Retinal pigment epithelial cell (primary cell): ENCODE data around the gene SNRNP27.

Experiments used
- DNase-seq: peaks from one replicate; pipeline ENCODE4 v3.0.0-alpha.2; 2010; ENCODE audit warnings: low read depth
- H3K4me3 ChIP-seq: 2 replicates; pipeline ENCODE4 v1.5.1; 2011; ENCODE audit warnings: mild to moderate bottlenecking, low read length, control low read depth, moderate library complexity
- CTCF ChIP-seq: conservative IDR thresholded peaks from 2 replicates; pipeline ENCODE4 v1.5.1; 2011; ENCODE audit warnings: low read depth, low read length, control low read depth, inconsistent platforms

SNRNP27 gene

GRCh38 chr2:69907216-69907615 is 13.5 kb downstream of the SNRNP27 start:
- TF ChIP-seq CTCF, result no peak
- H3K4me3 ChIP-seq, result no peak overlapping the region
- DNase-seq, result no peak

DNA sequence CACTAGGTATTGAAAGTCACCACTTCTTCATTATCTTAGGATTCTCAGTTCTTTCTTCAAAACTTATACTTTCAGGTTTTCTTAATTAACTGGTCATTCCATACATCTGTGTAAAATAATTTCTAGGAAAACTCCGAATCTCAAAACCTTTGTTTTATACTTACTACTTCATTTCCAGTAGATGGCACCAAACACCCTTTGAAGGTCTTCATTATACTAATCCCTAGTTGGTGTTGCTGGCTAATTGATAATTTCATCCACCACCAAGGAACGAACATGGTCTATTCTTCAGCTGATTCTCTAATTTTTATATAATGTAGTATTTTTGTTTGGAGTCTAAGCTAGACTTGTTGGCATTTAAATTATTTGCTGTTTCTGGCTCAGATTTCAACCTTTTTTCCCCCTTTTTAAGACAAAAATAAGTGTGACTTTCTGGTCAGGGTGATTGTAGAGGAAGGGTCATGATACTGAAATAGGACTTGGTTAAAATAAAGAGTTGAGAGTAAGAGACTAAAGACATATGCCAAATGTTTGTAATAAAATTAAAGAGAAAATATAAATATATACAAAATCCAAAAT is 18.3 kb downstream of the SNRNP27 start:
- no peak overlapping the region for H3K4me3 ChIP-seq
- DNase-seq, result no peak
- TF ChIP-seq CTCF, result peak; percentile 50

GRCh38 chr2:69914164-69914949 is 20.6 kb downstream of the SNRNP27 start:
- DNase-seq, result peak; percentile 100
- TF ChIP-seq CTCF, result no peak
- peak overlapping the region; percentile 62 for H3K4me3 ChIP-seq

- no peak for DNase-seq
- peak within 1 kb of the TSS; percentile 72 for H3K4me3 ChIP-seq
- no peak for TF ChIP-seq CTCF
These were observed 21.5 kb downstream of the SNRNP27 start, which contains the start of gene MXD1 for GRCh38 chr2:69914950-69915945. Gene MXD1 (plus strand): TSS chr2:69915109. CDS start chr2:69915331, 222 bp downstream.

GRCh38 chr2:69916106-69916505 is 22.4 kb downstream of the SNRNP27 start:
- H3K4me3 ChIP-seq, result peak overlapping the region; percentile 72
- no peak for DNase-seq
- no peak for TF ChIP-seq CTCF

DNA sequence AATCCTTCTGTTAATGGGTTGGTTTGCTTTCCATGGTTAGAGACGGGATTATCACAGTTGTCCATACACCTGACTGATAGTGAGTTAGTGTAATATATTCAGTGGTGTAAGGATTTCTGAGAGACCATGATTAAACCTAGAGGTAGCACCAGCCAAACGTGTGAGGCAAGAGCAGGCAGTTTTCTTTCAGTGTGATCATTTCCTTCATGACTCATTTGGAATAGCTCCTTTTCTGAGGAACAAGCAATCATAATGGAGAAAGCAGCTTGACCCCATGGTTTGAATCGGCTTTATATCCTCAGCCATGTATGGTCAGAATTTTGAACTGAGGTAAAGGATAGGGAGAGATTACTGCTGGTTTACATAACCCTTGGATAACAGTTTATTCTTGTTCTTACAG is 24.1 kb downstream of the SNRNP27 start:
- no peak overlapping the region for H3K4me3 ChIP-seq
- DNase-seq, result peak; percentile 60

More for the DNA sequence above, 24.1 kb downstream of the SNRNP27 start:
- no peak for TF ChIP-seq CTCF
